Right lobe of liver (tissue), 4 donors: ENCODE measurements around the gene LARP6.

ENCODE experiments used
- POLR2A ChIP-seq: fragments of 450-650 bp; IDR thresholded peaks from one replicate; pipeline ENCODE4 v1.6.1; 2017; ENCODE audit warnings: antibody characterized with exemption, mild to moderate bottlenecking
- TF ChIP-seq, protein P1 (sequence below), 4 donors: fragments of 200-600 bp in 3 of 4; fragments of 450-650 bp in 1 of 4; IDR thresholded peaks; one replicate each; pipeline versions ENCODE4 v1.5.1 to v1.8.0; 2016 to 2022; ENCODE audit warnings: antibody characterized with exemption in 4 of 4, mild to moderate bottlenecking in 2 of 4
- donor health status: DM: no; HTN: no; CAD: no.
- donor health status: DM: no; HTN: no; CAD: no.
- donor health status: DM: no; HTN: yes; CAD: no.

DNA sequence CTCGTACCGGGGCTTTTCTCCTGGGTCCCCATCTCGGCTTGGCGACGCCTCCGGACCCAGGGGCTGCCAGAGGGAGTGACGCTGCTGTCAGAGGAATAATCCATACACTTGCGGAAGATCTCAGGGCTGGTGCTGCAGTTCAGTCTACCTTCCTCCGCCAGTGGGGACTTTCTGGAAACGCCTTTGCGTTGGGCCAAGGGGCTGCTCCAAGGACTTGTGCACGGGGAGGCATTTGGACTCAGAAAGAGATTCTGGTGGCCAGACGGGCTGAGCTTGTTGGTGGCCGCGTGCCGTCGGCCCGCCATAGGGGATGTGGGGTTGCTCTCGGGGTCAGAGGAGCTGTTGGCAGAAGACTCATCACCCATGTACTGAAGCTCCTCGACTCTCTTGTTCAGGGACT, 21.8 kb downstream of the LARP6 start:
- TF ChIP-seq, protein P1, sequence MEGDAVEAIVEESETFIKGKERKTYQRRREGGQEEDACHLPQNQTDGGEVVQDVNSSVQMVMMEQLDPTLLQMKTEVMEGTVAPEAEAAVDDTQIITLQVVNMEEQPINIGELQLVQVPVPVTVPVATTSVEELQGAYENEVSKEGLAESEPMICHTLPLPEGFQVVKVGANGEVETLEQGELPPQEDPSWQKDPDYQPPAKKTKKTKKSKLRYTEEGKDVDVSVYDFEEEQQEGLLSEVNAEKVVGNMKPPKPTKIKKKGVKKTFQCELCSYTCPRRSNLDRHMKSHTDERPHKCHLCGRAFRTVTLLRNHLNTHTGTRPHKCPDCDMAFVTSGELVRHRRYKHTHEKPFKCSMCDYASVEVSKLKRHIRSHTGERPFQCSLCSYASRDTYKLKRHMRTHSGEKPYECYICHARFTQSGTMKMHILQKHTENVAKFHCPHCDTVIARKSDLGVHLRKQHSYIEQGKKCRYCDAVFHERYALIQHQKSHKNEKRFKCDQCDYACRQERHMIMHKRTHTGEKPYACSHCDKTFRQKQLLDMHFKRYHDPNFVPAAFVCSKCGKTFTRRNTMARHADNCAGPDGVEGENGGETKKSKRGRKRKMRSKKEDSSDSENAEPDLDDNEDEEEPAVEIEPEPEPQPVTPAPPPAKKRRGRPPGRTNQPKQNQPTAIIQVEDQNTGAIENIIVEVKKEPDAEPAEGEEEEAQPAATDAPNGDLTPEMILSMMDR (IDR thresholded peaks at IDR 0.05): no peak
- TF ChIP-seq POLR2A: no peak
